Nephron (organoid): ENCODE measurements around the gene OR6C70.

ENCODE experiments used
- H3K27ac Mint-ChIP-seq, 3 experiments: 2 replicates each; pipeline ENCODE4 v1.8.0; 2020; ENCODE audit warnings: mixed read lengths in 3 of 3, mild to moderate bottlenecking in 2 of 3, moderate library complexity in 1 of 3
- H3K27me3 Mint-ChIP-seq: 2 replicates; pipeline ENCODE4 v1.8.0; 2021; ENCODE audit warnings: low read depth, mild to moderate bottlenecking, moderate library complexity, mixed read lengths
- H3K36me3 Mint-ChIP-seq: 2 replicates; pipeline ENCODE4 v1.8.0; 2020; ENCODE audit warnings: low read depth, mixed read lengths
- H3K4me1 Mint-ChIP-seq: 2 replicates; pipeline ENCODE4 v1.8.0; 2020; ENCODE audit warnings: mixed read lengths
- H3K4me3 Mint-ChIP-seq, 3 experiments: 2 replicates each; pipeline ENCODE4 v1.8.0; 2020; ENCODE audit warnings: mild to moderate bottlenecking in 3 of 3, mixed read lengths in 3 of 3, moderate library complexity in 2 of 3
- H3K9me3 Mint-ChIP-seq: 2 replicates; pipeline ENCODE4 v1.8.0; 2020; ENCODE audit warnings: mixed read lengths
- TF ChIP-seq, protein P1 (sequence below), 3 experiments: fragments of 200-600 bp; sonication (generic); IDR thresholded peaks; one replicate each; pipeline ENCODE4 v1.5.0; 2021; ENCODE audit warnings: antibody characterized with exemption in 3 of 3; ENCODE audit not compliant: unreplicated experiment in 3 of 3

The OR6C70 gene

DNA sequence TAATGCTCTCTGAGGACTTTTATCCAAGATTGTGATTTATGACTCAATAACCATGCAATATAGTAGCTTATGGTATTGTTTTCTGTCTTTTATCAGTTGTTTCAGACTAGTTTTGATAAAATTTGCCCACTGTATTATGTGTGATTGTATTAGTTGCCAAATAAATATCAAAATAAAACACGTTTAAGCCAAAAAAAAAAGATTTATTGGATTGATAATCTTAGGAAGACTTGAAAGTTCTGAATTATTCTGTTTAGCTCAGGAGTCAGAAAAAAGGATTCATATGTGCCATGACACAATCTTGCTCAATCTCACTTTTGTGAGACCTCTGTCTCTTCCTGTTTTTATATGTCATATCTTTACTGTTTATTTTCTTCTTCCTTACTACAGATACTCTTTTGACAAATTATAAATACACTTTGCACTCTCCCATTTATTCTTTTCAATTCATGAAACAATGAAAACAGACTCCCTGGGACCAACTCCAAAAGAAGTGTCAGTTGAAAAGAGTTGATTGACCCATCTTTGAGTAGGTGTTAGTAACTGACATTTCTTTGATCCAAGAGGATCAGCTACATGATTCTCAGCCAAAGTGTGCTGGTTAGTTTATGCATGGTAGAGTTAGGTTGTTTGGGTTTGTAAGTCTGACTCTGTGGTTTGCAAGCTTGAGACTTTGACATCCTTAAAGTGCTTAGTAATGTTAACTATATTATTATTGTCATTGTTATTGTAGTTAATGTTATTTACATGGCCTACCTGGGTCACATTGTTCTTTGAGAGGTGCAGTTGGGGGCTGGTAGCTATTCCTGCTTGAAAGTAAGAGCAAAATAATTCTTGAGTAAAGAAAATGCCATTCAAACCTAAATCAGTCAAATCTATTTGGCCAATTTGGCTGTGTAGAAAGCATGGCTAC is 41.4 kb downstream of the OR6C70 start:
- H3K4me1 Mint-ChIP-seq = no peaks in the 10 kb centered on the region
- H3K9me3 Mint-ChIP-seq = no peaks in the 10 kb centered on the region
- peaks cover 4% of the 10 kb centered on the region for H3K27me3 Mint-ChIP-seq
- H3K27ac Mint-ChIP-seq = no peak overlapping the region
- no peaks in the 10 kb centered on the region for H3K36me3 Mint-ChIP-seq
- TF ChIP-seq, protein P1, sequence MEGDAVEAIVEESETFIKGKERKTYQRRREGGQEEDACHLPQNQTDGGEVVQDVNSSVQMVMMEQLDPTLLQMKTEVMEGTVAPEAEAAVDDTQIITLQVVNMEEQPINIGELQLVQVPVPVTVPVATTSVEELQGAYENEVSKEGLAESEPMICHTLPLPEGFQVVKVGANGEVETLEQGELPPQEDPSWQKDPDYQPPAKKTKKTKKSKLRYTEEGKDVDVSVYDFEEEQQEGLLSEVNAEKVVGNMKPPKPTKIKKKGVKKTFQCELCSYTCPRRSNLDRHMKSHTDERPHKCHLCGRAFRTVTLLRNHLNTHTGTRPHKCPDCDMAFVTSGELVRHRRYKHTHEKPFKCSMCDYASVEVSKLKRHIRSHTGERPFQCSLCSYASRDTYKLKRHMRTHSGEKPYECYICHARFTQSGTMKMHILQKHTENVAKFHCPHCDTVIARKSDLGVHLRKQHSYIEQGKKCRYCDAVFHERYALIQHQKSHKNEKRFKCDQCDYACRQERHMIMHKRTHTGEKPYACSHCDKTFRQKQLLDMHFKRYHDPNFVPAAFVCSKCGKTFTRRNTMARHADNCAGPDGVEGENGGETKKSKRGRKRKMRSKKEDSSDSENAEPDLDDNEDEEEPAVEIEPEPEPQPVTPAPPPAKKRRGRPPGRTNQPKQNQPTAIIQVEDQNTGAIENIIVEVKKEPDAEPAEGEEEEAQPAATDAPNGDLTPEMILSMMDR (IDR thresholded peaks at IDR 0.05; ENCODE audit: unreplicated experiment in 3 of 3) = no peak
- no peak overlapping the region for H3K4me3 Mint-ChIP-seq

- Mint-ChIP-seq H3K9me3 (peaks cover 2% of the 10 kb centered on the region), H3K36me3 (no peaks in the 10 kb centered on the region), H3K4me3 (no peak within 1 kb of the TSS), H3K4me1 (no peaks in the 10 kb centered on the region), H3K27me3 (peaks cover 4% of the 10 kb centered on the region), H3K27ac (no peak within 1 kb of the TSS)
- TF ChIP-seq, protein P1 (IDR thresholded peaks at IDR 0.05; ENCODE audit: unreplicated experiment in 3 of 3) = no peak
These were observed 44.0 kb downstream of the OR6C70 start, which contains the start of gene OR6C76 for GRCh38 chr12:55425954-55426353. OR6C76 (plus strand) TSS chr12:55426254; CDS start chr12:55426254, 0 bp downstream.

GRCh38 chr12:55420307-55420962 is 49.5 kb downstream of the OR6C70 start:
- H3K36me3 Mint-ChIP-seq = no peaks in the 10 kb centered on the region
- TF ChIP-seq, protein P1 (IDR thresholded peaks at IDR 0.05; ENCODE audit: unreplicated experiment in 3 of 3) = no peak
- H3K9me3 Mint-ChIP-seq = peaks cover 17% of the 10 kb centered on the region
- no peak overlapping the region for H3K4me3 Mint-ChIP-seq
- H3K4me1 Mint-ChIP-seq = no peaks in the 10 kb centered on the region
- H3K27me3 Mint-ChIP-seq = no peaks in the 10 kb centered on the region
- H3K27ac Mint-ChIP-seq = no peak overlapping the region
